ENCODE data around the gene HIVEP3. TPM values are rescaled to one million over a fixed set of nuclear protein-coding genes. Genes with fewer than 3 reads are reported as not detected.
A peak's percentile ranks its signal among the peaks of the same experiment; 100 is the strongest.

HIVEP3 gene
- total RNA-seq, 1 donor = 1.2 TPM

DNA sequence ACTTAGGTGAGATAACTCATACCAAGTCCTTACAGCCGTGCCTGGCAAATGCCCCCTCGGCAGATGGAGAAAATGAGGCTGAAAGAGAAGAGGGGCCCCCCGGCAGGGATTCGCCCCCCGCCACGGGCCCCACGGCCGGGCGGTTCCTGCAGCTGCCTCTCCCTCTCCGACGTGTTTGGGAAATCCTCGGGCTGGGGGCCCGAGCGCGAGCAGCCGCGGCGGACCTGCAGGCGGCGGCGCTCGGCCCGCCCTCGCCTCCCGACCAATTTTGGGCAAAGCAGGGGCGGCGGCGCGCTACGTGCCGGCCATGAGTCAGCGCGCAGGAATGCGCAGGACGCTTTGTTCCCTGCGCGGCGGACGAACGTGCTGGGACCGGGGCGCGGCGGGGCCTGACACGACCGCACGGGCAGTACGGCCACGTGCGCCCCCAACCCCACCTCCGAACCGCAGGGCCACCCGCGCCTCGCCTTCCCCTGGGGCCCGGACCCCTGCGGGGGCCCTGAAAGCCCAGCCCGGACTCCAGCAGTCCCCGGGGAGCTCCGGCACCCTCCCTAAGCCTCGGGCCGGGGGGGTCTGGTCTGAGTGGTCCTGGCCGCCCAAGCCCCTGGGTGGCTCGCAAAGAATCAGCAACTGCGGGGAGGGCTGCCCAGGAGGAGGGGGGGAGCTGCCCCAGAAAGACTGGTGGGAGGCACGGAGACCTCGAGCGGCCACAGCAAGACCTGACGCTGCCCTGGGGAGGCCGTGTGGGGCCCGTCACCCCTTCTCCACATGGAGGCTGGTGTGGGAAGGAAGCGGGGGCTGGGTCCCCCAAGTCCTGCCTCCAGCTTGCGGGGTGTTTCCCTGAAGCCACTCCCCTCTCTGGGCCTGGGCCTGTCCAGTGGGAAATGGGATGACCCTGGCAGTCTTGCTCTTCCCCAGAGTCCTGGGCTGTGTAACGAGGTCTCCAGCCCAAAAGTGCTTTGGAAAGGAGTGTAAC lies 422.4 kb downstream of the HIVEP3 start:
- TF ChIP-seq, protein P1, sequence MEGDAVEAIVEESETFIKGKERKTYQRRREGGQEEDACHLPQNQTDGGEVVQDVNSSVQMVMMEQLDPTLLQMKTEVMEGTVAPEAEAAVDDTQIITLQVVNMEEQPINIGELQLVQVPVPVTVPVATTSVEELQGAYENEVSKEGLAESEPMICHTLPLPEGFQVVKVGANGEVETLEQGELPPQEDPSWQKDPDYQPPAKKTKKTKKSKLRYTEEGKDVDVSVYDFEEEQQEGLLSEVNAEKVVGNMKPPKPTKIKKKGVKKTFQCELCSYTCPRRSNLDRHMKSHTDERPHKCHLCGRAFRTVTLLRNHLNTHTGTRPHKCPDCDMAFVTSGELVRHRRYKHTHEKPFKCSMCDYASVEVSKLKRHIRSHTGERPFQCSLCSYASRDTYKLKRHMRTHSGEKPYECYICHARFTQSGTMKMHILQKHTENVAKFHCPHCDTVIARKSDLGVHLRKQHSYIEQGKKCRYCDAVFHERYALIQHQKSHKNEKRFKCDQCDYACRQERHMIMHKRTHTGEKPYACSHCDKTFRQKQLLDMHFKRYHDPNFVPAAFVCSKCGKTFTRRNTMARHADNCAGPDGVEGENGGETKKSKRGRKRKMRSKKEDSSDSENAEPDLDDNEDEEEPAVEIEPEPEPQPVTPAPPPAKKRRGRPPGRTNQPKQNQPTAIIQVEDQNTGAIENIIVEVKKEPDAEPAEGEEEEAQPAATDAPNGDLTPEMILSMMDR (IDR thresholded peaks at IDR 0.05; ENCODE audit: insufficient read depth, low read length) = no peak
- H3K4me3 ChIP-seq (ENCODE audit: low read depth, low read length) = peak overlapping the region; percentile 51
- peak; percentile 81 for DNase-seq (ENCODE audit: low read depth)

DNA sequence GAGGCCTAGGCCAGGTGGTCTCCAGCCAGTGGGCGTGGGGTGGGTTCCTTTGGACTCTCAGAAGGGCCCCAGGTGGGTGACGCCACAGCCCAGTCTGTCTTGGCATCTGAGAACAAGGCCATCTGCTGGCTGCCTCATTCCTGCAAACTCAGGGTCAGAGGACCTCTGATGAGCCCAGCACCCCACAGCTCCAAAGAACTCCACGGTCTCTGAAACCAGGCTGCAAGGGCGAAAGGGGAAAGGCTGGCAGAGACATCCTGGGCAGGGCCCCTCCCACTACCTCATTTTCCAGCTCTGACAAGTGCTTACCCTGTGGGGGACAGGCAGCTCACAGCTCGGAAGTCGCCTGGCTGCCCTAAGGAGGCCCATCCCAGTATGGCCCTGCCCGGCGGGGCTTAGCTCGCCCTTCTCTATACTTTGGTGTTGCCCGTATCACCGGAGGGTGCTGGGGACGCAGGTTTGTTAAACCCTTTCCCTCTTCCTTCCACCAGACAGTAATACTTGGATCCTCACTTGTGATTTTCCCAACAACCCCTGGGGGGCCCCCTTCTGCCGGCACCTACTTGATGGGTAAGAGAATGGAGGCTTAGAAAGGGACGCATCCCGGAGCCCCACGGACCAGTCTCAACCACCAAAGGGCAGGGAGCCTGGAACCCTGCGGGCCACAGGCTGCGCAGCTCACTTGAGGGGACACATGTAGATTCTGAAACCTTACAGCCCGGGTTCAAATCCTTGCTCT lies 423.3 kb downstream of the HIVEP3 start:
- DNase-seq (ENCODE audit: low read depth) = no peak
- no peak overlapping the region for H3K4me3 ChIP-seq (ENCODE audit: low read depth, low read length)
- TF ChIP-seq, protein P1 (IDR thresholded peaks at IDR 0.05; ENCODE audit: insufficient read depth, low read length) = peak; percentile 9

DNA sequence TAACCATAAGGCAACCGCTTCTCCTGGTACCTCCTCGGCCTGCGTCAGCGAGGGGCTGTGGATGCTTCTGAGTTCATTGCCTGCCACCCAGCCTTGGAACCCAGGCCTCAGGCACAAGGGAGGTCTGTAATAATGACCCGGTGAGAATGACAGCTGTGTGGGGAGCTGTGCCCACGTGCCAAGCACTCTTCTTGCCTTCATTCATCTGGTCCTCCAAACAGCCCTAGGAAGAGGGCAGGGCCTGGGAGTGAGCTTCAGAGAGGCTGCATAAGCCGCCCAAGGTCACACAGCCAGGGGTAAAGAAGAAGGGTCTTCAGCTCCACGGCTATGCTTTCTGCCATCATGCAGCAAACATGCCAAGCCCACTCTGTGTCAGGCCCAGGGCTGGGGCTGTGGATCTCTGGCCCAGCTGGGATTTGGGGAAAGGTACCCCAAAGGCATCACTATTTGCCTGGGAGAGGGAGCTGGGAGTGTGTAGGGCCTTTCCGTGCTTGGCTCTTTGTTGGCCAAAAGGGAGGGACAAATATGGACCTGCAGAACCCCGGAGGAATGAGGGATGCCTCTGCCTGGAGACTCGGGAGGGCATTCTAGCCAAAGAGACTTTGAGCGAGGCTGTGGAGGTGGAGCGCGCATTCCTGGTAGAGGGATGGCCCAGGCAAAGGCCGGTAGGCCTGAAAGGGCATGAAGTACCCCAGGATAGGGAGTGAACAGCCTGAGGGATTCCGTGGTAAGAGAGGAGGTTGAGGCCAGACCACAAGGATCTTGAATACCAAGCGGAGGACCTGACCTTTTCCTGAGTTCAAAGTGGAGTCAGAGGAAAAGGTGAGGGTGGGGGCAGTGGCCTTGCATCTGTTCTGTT lies 424.1 kb downstream of the HIVEP3 start:
- TF ChIP-seq, protein P1 (IDR thresholded peaks at IDR 0.05; ENCODE audit: insufficient read depth, low read length) = no peak
- no peak for DNase-seq (ENCODE audit: low read depth)

DNA sequence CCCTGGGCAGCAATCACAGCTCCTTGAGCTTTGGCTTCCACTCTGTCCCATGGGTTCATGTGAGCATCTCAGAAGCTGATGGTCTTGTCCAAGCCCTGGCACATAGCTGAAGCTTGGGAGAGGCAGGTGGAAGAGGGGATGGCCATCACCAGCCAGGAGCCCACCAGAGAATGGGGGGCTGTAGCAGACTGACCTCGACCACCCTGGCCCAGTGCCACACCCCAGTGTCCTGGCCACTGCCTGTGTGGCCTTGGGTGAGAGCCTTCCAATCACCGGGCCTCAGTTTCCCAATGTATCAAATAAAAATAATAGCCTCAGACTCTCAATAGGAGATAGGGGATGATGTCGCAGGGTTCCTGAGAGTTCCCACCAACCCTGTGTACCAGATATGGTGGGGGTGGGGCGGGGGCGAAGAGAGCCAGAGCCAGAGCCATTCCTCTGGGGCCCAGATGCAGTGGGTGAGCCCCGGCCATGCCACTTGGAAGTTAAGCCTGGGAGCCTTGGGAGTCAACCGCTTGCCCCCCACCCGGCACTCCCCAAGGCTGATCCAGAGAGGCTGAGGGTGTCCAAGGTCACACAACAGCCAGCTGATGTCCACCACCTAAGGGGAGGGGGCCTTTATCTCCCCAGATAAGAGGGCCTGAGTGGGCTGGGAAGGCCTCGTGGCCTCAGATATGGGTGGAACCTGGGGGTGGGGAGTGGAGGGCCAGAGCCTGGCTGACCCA lies 424.9 kb downstream of the HIVEP3 start:
- no peak for DNase-seq (ENCODE audit: low read depth)
- H3K4me3 ChIP-seq (ENCODE audit: low read depth, low read length) = no peak overlapping the region
- TF ChIP-seq, protein P1 (IDR thresholded peaks at IDR 0.05; ENCODE audit: insufficient read depth, low read length) = no peak

More for the DNA sequence above, 424.1 kb downstream of the HIVEP3 start:
- no peak overlapping the region for H3K4me3 ChIP-seq (ENCODE audit: low read depth, low read length)

DNA sequence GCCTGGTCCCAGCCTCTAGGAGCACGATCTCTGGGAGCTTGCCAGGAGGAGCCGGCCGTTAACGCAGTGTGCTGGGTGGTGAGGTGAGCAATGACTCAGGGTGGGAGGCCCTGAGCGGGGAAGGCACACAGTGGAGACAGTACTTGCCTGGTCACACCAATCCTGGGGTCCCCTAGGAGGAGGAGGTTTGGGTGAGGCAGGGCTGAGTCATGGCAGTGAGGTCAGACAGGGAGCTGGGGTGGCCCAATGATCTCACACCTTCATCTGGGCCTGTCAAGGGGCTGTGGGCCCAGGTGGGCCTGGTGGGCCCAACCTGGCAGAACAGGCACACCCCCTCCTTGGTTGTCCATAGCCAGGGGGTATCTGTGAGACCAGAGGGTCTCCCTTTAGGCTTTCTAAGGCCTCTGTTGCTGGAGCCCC lies 425.6 kb downstream of the HIVEP3 start:
- peak; percentile 79 for DNase-seq (ENCODE audit: low read depth)
- H3K4me3 ChIP-seq (ENCODE audit: low read depth, low read length) = no peak overlapping the region
- TF ChIP-seq, protein P1 (IDR thresholded peaks at IDR 0.05; ENCODE audit: insufficient read depth, low read length) = no peak

Data from fibroblast of the aortic adventitia (primary cell).